Right lobe of liver (tissue), 6 donors: ENCODE results near the gene FOXA1. TPM values are rescaled to one million over a fixed set of nuclear protein-coding genes. Genes with fewer than 3 reads are reported as not detected.
A peak's percentile ranks its signal among the peaks of the same experiment; 100 is the strongest.

Experiments
- ATAC-seq, 4 donors: fragments of 200-7000 bp; cut with Tn5 transposase; one replicate each; pipeline ENCODE4 v1.9.1; 2020; ENCODE audit warnings: mild to moderate bottlenecking in 4 of 4, moderate library complexity in 4 of 4
- DNase-seq, 3 donors: peaks; one replicate each; pipeline ENCODE4 v3.0.0-alpha.2; 2020
- H3K27ac ChIP-seq, 3 donors: fragments of 200-600 bp; one replicate each; pipeline ENCODE4 v1.8.0; 2022
- H3K27me3 ChIP-seq, 2 donors: fragments of 200-600 bp; one replicate each; pipeline ENCODE4 v1.8.0; 2022
- H3K36me3 ChIP-seq, 4 donors: fragments of 200-600 bp; sonication (generic) in 1 of 4; one replicate each; pipeline versions ENCODE4 v1.5.1 to v1.8.0; 2017 to 2022; ENCODE audit warnings: control low read depth in 1 of 4
- H3K4me1 ChIP-seq, 4 donors: fragments of 200-600 bp; sonication (generic) in 1 of 4; one replicate each; pipeline versions ENCODE4 v1.5.1 to v1.8.0; 2017 to 2022; ENCODE audit warnings: control low read depth in 1 of 4
- H3K4me3 ChIP-seq, 3 donors: fragments of 200-600 bp; one replicate each; pipeline ENCODE4 v1.8.0; 2022
- H3K9me3 ChIP-seq, 4 donors: fragments of 200-600 bp; sonication (generic) in 1 of 4; one replicate each; pipeline versions ENCODE4 v1.5.1 to v1.8.0; 2017 to 2022; ENCODE audit warnings: control low read depth in 1 of 4
- POLR2A ChIP-seq: fragments of 450-650 bp; IDR thresholded peaks from one replicate; pipeline ENCODE4 v1.6.1; 2017; ENCODE audit warnings: antibody characterized with exemption, mild to moderate bottlenecking
- WGBS: methylation state at CpG from one replicate; pipeline ENCODE4 v1.1.6; 2018; ENCODE audit warnings: low coverage, low lambda C conversion rate; ENCODE audit not compliant: insufficient coverage; ENCODE audit errors: missing lambda C conversion rate; 5-methylcytosine and 5-hydroxymethylcytosine counted together
- intact Hi-C, 2 donors: fragments of 100-400 bp; cut with DNase I; formaldehyde crosslinking; loops; one replicate each; pipeline versions ENCODE4 v1.11.2 to v1.14.1; 2022
- total RNA-seq, 6 experiments: library from RNA; depleted of rRNA in 2 of 6; stranded (reverse); fragments of >200 nt in 2 of 6; fragmentation: NEBNext Ultra II Directional in 3 of 6; extraction: Animal tissue kit (Norgen Biotek cat#: 25700) in 3 of 6; gene quantifications; one replicate each; pipeline versions ENCODE4 v1.1.0 to v1.2.4, GENCODE V29; 2016 to 2023
- TF ChIP-seq, protein P1 (sequence below), 4 donors: fragments of 200-600 bp in 3 of 4; fragments of 450-650 bp in 1 of 4; IDR thresholded peaks; one replicate each; pipeline versions ENCODE4 v1.5.1 to v1.8.0; 2016 to 2022; ENCODE audit warnings: antibody characterized with exemption in 4 of 4, mild to moderate bottlenecking in 2 of 4
- donor health status: DM: no; HTN: yes; CAD: no.
- donor health status: DM: no; HTN: no; CAD: no.
- donor health status: DM: no; HTN: no; CAD: no.
- donor health status: DM: no; HTN: yes; CAD: no.
- donor health status: DM: no; HTN: yes; CAD: no.

The FOXA1 gene
- total RNA-seq, 6 experiments from 2014 or later = 29.8 to 35.5 (median 32.5) TPM

DNA sequence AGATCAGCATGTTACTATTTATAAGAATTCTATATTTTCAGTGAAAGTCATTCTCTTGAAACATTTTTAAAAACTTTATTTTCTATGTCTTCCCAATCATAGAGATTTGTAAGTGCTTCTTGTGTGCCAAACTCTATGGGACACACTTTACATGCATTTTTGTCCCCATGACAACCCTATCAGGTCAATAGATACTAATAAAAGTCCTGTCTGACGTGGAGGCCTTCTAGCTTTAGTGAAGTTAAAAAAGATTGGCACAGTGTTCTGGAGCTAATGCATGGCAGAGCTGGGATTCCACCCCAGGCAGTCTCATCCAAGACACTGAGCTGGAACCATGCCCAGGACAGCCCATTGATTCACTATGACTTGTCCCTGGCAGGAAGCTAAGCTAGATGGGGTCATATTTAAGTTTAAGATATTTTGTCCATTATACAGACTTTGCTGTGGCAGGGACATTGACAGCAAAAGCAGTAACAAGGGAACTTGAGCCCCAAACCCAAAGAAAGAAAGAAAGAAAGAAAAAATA, 28.4 kb upstream of the FOXA1 start:
- TF ChIP-seq, protein P1, sequence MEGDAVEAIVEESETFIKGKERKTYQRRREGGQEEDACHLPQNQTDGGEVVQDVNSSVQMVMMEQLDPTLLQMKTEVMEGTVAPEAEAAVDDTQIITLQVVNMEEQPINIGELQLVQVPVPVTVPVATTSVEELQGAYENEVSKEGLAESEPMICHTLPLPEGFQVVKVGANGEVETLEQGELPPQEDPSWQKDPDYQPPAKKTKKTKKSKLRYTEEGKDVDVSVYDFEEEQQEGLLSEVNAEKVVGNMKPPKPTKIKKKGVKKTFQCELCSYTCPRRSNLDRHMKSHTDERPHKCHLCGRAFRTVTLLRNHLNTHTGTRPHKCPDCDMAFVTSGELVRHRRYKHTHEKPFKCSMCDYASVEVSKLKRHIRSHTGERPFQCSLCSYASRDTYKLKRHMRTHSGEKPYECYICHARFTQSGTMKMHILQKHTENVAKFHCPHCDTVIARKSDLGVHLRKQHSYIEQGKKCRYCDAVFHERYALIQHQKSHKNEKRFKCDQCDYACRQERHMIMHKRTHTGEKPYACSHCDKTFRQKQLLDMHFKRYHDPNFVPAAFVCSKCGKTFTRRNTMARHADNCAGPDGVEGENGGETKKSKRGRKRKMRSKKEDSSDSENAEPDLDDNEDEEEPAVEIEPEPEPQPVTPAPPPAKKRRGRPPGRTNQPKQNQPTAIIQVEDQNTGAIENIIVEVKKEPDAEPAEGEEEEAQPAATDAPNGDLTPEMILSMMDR (IDR thresholded peaks at IDR 0.05) = no peak
- no peak for TF ChIP-seq POLR2A
- intact Hi-C loops = no loop called here
- WGBS = 21% methylated on average over 1 of the region's 1 CpG
- Histone ChIP-seq H3K27ac (no peak overlapping the region), H3K36me3 (no peaks in the 10 kb centered on the region), H3K27me3 (no peaks in the 10 kb centered on the region), H3K9me3 (no peaks in the 10 kb centered on the region), H3K4me1 (peaks cover 0 to 3% (median 0%) of the 10 kb centered on the region in 4 donors), H3K4me3 (no peak overlapping the region)
- ATAC-seq (peak; percentile 77 to 96 (median 85)), DNase-seq (peak; percentile 69 to 83 (median 79))

DNA sequence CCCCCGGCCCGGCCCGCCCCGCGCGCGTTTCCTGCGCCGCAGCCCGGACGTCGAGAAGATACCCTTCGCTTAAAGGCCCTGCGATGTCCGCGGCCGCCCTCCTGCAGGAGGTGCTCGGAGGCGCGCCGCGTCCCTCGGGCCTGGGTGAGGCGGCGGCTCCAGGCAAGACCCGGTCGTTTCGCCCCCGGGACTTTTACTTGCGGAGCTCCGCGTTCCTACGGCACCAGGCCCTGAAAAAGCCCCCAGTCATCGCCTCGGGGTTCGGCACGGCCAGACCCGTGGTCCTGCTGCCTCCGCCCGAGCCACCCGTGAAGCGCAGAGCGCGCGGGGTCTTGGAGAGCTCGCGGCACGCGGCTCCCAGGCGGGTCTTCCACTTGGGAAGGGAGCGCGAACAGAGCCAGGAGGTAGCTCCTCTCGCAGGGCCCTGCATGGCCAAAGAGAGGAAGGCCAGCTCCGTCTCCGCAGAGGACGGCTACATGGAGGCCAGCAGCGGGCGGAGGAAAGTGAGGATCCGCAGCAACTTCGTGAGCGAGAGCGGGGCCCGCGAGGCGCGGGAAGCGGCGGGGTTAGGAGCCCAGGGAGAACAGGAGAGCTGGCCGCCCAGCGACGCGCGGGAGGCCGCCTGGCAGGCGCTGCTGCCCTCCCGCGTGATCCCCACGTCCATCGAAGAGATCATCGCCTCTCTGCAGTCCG, 27.3 kb upstream of the FOXA1 start:
- Histone ChIP-seq H3K27ac (no peak overlapping the region), H3K36me3 (no peaks in the 10 kb centered on the region), H3K27me3 (no peaks in the 10 kb centered on the region), H3K9me3 (no peaks in the 10 kb centered on the region), H3K4me3 (no peak overlapping the region), H3K4me1 (peaks cover 0 to 3% (median 0%) of the 10 kb centered on the region in 4 donors)
- 31% methylated on average over 7 of the region's 81 CpGs for WGBS
- DNase-seq (no peak), ATAC-seq (peak in 1 of 4 donors; percentile 40)
- TF ChIP-seq POLR2A = no peak
- TF ChIP-seq, protein P1 (IDR thresholded peaks at IDR 0.05) = no peak
- intact Hi-C loops = no loop called here

DNA sequence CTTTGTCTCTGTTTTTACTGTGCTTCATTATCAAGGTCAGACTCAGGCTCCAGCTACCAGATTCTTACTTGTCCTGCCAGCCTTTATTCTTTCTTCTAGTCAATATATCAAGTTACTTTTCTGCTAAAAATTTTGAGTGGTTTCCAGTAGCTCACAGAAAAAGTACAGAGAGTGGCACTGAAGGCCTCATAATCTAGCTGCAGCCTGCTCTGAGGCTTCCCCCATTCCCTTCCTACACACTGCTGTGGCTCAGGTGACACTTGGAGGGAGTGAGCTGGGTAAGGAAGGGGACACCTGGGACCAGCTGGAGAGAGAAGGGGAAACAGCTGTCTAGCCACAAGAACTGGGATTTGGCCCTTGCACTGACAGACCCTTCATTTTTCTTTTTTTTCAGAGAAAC, 25.8 kb upstream of the FOXA1 start:
- Histone ChIP-seq H3K4me1 (peaks cover 0 to 3% (median 0%) of the 10 kb centered on the region in 4 donors), H3K4me3 (no peak overlapping the region), H3K36me3 (no peaks in the 10 kb centered on the region), H3K27me3 (no peaks in the 10 kb centered on the region), H3K27ac (no peak overlapping the region), H3K9me3 (no peaks in the 10 kb centered on the region)
- no peak for DNase-seq
- intact Hi-C loops = no loop called here
- no peak for TF ChIP-seq POLR2A
- TF ChIP-seq, protein P1 (IDR thresholded peaks at IDR 0.05) = no peak
- ATAC-seq = no peak

DNA sequence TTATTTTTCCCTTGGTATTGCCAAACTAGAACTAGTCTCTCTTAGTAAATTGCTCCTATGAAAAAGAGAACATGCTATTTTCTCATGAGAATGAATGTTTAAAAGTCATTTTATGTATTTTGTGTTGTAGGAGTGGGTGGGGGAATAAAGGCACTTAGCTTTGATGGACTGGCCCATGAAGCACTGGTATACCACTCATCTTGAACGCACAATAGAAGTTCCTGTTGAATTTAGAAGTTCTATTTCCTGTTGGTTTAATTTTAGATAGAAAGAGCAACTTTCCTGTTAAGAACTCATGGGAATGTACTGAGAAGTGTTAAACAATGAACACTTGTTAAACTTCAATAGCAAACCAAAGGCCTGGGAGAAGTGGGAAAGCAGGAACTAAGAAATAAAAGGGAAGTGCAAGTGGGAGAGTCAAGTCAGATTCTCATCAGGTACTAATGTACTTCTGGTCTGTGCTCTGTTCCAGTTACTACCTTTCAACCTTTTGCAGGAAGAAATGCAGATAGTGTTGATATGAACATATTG, 23.5 kb upstream of the FOXA1 start:
- Histone ChIP-seq H3K27me3 (no peaks in the 10 kb centered on the region), H3K4me1 (peaks cover 0 to 3% (median 0%) of the 10 kb centered on the region in 4 donors), H3K4me3 (no peak overlapping the region), H3K36me3 (no peaks in the 10 kb centered on the region), H3K9me3 (peaks cover 0 to 8% (median 0%) of the 10 kb centered on the region in 4 donors), H3K27ac (no peak overlapping the region)
- no peak for TF ChIP-seq POLR2A
- TF ChIP-seq, protein P1 (IDR thresholded peaks at IDR 0.05) = no peak
- DNase-seq = no peak
- ATAC-seq = no peak
- intact Hi-C loops = no loop called here
- 30% methylated on average over 1 of the region's 1 CpG for WGBS
